HG02981 (cell line): ENCODE measurements around the gene NOS1.
"Not testable (repeated sequence)": the region's sequence is repeated elsewhere in the genome, so short reads cannot be mapped to it uniquely, and the experiment has no call there.

ENCODE experiments used
- ATAC-seq: cut with Tn5 transposase; IDR thresholded peaks from one replicate; pipeline ENCODE4 v1.9.1; 2021; ENCODE audit warnings: mild to moderate bottlenecking, moderate library complexity; ENCODE audit not compliant: unreplicated experiment

NOS1 gene

GRCh38 chr12:117210266-117210918 lies 151.0 kb downstream of the NOS1 start:
- ATAC-seq, result no peak

- ATAC-seq, result no peak
These were observed 151.8 kb downstream of the NOS1 start for GRCh38 chr12:117209626-117210025.

- ATAC-seq, result no peak
These were observed 152.5 kb downstream of the NOS1 start for GRCh38 chr12:117208811-117209455.

GRCh38 chr12:117208206-117208605 lies 153.2 kb downstream of the NOS1 start:
- ATAC-seq, result no peak

GRCh38 chr12:117207675-117208074 lies 153.8 kb downstream of the NOS1 start:
- no peak for ATAC-seq

GRCh38 chr12:117202556-117202955 lies 158.9 kb downstream of the NOS1 start:
- ATAC-seq, result no peak

GRCh38 chr12:117202033-117202432 lies 159.4 kb downstream of the NOS1 start:
- no peak for ATAC-seq

GRCh38 chr12:117199956-117200744 lies 161.3 kb downstream of the NOS1 start:
- not testable (repeated sequence) for ATAC-seq

- not testable (repeated sequence) for ATAC-seq
These were observed 165.1 kb downstream of the NOS1 start for GRCh38 chr12:117196334-117196733.

GRCh38 chr12:117195027-117195426 lies 166.4 kb downstream of the NOS1 start:
- not testable (repeated sequence) for ATAC-seq

- no peak for ATAC-seq
These were observed 167.5 kb downstream of the NOS1 start for GRCh38 chr12:117193903-117194302.

GRCh38 chr12:117192581-117192980 lies 168.8 kb downstream of the NOS1 start:
- not testable (repeated sequence) for ATAC-seq

- no peak for ATAC-seq
These were observed 169.4 kb downstream of the NOS1 start for GRCh38 chr12:117192057-117192456.

GRCh38 chr12:117190210-117190781 lies 171.1 kb downstream of the NOS1 start, which contains the start of gene FBXO21:
TSS of gene FBXO21 (minus strand) at chr12:117190470. CDS start at chr12:117190456, 14 bp downstream.
- peak; percentile 95 for ATAC-seq

GRCh38 chr12:117189725-117190209 lies 171.7 kb downstream of the NOS1 start:
- ATAC-seq, result peak; percentile 41

- ATAC-seq, result no peak
These were observed 172.3 kb downstream of the NOS1 start for GRCh38 chr12:117188961-117189724.

- ATAC-seq, result no peak
These were observed 173.2 kb downstream of the NOS1 start for GRCh38 chr12:117188121-117188665.

GRCh38 chr12:117187421-117187820 lies 174.0 kb downstream of the NOS1 start:
- ATAC-seq, result no peak

- ATAC-seq, result no peak
These were observed 178.6 kb downstream of the NOS1 start for GRCh38 chr12:117182866-117183265.

GRCh38 chr12:117181468-117181843 lies 180.0 kb downstream of the NOS1 start:
- ATAC-seq, result not testable (repeated sequence)
